CD4-positive, alpha-beta T cell treated with Interleukin-1 beta for 1 hour (primary cell): ENCODE data around the gene SYT17.

Source experiments
- DNase-seq, 2 donors: peaks; one replicate each; pipeline ENCODE4 v3.0.0-alpha.2; 2020 to 2022

The SYT17 gene

GRCh38 chr16:19266774-19267173 is 98.7 kb downstream of the SYT17 start:
- no peak for DNase-seq

- DNase-seq = no peak
These were observed 101.1 kb downstream of the SYT17 start for GRCh38 chr16:19269098-19269497.

GRCh38 chr16:19274165-19274797 is 106.2 kb downstream of the SYT17 start:
- no peak for DNase-seq

GRCh38 chr16:19278403-19278802 is 110.4 kb downstream of the SYT17 start:
- no peak for DNase-seq

- no peak for DNase-seq
These were observed 113.2 kb downstream of the SYT17 start for GRCh38 chr16:19281246-19281645.

GRCh38 chr16:19282101-19282500 is 114.1 kb downstream of the SYT17 start:
- no peak for DNase-seq

GRCh38 chr16:19283637-19284036 is 115.6 kb downstream of the SYT17 start:
- DNase-seq = no peak

GRCh38 chr16:19284207-19284606 is 116.2 kb downstream of the SYT17 start:
- no peak for DNase-seq

DNA sequence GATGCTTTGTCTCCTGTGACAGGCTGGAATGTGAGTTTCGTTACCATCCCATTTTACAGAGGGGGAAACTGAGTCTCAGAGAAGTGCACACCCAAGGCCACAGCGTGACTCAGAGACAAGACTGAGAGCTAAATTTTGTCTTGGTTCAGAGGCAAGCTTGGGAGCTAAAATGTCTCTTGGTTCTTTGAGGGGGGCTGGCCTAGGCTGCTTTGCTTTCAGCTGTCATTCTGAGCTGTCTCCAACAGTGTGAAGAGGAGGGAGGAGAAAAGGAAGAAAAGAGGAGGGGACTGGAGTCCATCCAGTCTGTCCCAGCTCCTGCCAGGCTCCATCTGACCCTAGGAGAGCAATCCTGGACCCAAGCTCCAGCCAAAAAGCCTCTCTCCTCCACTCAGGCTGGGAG is 117.4 kb downstream of the SYT17 start, which contains the start of gene CLEC19A:
Gene CLEC19A (plus strand): TSS at position 301 of the 400 bp plus-strand sequence. CDS start 121 bp downstream, outside the sequence.
- no peak for DNase-seq

- DNase-seq = no peak
These were observed 118.8 kb downstream of the SYT17 start for GRCh38 chr16:19286827-19287226.

GRCh38 chr16:19287241-19287640 is 119.2 kb downstream of the SYT17 start:
- DNase-seq = no peak

DNA sequence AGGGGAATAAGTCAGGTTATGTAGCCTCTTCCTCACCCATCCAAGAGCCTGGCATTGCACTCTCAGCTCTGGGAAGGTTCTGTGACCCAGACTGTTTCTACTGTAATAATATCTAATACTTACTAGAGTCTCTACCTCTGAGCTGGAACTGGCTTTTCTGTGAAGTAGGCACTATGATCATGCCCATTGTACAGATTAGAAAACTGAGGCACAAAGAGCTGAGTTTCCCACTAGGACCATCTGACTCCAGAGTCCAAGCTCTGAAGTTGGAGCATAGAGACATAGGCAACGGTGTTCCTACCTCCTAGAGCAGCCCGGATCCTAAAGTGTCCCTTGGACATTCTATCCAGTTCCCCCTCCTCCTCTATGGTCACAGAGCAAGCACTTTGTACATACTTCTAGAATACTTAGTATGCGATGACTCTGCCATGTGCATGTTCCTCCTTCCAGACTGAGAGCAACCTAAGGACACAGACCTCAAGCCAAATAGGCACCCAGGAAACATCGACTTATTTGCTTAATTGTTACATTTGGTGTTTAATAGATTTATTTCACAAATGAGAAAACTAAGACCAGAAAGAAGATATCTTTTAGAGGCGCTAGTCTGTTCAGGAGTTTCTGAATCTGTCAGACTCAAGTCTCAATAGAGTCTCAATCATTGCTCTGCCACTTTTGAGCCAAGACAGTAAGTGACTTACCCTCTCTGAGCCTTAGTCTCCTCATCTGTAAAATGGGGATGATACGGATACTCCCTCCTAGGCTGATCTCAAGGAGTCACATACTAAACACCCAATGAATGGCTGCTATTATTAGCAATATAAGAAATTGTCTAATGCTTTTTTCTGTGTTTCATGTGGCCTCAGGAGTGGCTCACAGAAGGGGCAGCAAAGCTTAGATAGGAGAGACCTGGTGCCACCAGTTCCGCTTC is 121.1 kb downstream of the SYT17 start:
- DNase-seq = no peak

DNA sequence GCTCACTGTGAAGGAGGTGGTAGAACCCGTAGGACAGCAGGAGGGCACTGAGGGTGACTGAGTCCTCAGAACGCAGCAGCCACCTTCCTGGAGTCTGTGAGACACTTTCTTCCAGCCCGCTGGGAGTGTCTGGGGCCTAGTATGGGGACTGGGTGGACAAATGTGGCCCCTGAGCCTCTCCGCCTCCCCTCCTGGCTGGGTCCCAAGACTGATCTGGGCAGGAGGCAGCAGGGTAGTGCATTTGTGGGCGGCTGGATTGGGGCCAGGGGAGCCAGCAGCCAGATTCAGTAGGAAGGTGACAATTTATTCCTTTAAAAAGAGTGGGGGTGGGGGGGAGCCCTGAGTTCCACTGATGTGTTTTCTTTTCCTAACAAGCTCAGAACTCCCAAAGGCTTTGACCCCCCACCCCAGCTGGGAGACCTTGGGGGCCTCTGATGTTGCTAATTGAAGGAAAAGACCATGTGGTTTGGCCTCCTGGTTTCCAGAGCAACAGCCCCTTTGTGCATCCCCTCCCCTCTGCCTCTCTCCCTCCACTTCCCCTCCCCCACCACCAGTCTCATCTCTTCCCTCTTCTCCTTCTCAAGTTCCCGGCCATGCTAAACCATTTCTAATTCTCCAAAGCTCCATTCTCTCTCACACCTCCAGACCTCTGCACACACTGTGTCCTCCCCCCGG is 121.9 kb downstream of the SYT17 start:
- no peak for DNase-seq

DNA sequence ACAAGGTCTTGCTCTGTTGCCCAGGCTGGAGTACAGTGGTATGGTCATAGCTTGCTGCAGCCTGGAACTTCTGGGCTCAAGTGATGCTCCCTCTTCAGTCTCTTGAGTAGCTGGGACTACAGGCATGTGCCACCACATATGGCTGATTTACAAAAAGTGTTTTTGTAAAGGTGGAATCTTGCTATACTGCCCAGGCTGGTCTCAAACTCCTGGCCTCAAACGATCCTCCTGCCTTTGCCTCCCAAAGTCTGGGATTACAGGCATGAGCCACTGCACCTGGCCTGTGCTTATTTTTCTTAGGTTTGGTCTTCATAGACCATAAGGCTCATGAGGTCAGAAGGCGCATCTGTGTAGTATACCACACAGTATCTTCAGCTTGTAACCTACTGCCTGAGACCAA is 122.8 kb downstream of the SYT17 start:
- no peak for DNase-seq

- DNase-seq = peak in 1 of 2 donors; percentile 24
These were observed 123.4 kb downstream of the SYT17 start for GRCh38 chr16:19291475-19291874.

DNA sequence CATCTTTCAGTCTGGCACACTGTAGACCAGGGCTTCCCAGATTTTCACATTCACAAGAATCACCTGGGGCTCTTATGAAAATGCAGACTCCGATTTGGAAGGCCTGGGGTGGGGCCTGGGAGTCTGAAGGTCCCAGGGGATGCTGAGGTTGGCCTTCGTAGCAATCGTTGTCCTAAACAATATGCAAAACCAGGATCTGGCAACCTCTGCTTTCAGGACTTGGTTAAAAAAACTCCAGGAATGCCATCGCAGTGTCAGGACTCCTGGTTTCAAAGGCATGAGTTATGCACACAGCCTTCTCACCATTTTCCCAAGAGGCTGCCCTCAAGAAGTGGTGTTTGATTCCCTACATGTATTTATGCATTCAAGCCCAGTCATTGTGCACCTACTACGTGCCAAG is 124.1 kb downstream of the SYT17 start:
- DNase-seq = no peak

DNA sequence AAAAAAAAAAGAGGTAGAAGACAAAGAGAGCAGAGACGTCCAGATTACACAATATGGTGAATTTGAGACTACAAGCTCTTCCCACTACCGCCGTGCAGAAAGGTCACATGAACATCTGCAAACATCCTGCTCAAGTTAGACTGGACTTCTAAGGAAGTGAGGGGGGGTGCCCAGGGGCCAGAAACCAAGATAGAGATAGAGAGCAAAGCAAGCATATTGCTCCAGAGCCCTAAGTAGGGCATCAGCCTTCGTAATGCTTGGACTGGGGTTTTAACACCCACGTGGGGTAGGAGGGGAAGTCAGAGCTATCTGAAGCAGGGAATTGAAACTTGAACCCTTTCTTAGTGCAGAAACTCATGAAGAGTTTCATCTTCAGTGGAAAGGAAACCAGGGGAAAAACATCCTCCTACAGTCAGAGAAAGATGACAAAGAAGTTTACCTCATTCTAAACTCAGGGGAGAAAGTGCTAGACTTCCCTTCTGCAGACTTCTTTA is 126.2 kb downstream of the SYT17 start:
- DNase-seq = peak; percentile 0 to 44

DNA sequence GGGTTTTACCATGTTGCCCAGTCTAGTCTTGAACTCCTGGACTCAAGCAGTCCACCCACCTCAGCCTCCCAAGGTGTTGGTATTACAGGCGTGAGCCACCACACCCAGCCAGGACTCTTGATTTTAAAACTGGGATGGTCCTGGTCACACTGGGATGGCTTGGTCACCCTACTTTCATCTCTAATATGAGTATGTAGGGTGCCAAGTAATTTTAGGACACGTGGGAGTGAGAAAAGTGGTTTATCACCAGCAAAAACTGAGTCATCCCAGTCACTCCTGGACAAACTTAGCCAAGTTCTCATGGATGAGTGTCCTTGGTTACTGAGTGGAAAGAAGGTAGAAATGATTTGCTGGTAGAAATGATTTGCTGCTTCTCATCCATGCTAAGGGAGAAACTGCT is 127.4 kb downstream of the SYT17 start:
- DNase-seq = no peak

GRCh38 chr16:19297454-19297853 is 129.4 kb downstream of the SYT17 start:
- no peak for DNase-seq

DNA sequence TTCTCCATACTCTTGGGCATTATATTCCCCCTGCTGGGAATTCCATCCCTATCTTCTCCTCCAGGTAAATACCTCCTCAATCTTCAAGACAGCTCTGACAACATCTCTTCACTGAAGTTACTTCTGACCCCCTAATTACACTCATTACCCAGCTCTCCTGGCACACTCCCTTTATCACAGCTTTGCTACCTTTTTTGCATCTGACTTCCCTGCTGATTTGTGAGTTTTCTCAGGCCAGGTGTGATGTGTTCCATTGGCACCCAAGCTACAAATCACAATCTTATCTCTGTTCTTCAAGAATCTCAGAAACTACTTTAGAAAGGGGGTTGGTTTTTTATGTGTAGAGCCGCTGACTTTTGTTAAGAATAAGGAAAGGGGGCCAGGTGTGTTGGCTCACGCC is 131.5 kb downstream of the SYT17 start:
- no peak for DNase-seq

- no peak for DNase-seq
These were observed 133.9 kb downstream of the SYT17 start for GRCh38 chr16:19301931-19302330.

- DNase-seq = no peak
These were observed 136.7 kb downstream of the SYT17 start for GRCh38 chr16:19304750-19305149.

GRCh38 chr16:19305443-19305842 is 137.4 kb downstream of the SYT17 start:
- DNase-seq = no peak
